GM23338 (cell line): ENCODE data around the gene BANP.

Source experiments
- CREB1 ChIP-seq: fragments of 250-450 bp; sonication (Bioruptor Pico); IDR thresholded peaks from 2 replicates; pipeline ENCODE4 v1.5.0; 2020; ENCODE audit warnings: low read depth, mild to moderate bottlenecking, moderate library complexity
- ETS1 ChIP-seq: IDR thresholded peaks from 2 replicates; pipeline ENCODE4 v1.6.1; 2016; ENCODE audit warnings: antibody characterized with exemption
- EZH2 ChIP-seq: fragments of 200-600 bp; sonication (generic); IDR thresholded peaks from one replicate; pipeline ENCODE4 v1.8.0; 2017; ENCODE audit warnings: antibody characterized with exemption, mild to moderate bottlenecking, low read depth; ENCODE audit not compliant: unreplicated experiment
- EZH2phosphoT487 ChIP-seq: fragments of 200-600 bp; sonication (generic); IDR thresholded peaks from one replicate; pipeline ENCODE4 v1.8.1; 2018; ENCODE audit warnings: antibody characterized with exemption; ENCODE audit not compliant: unreplicated experiment
- JUNB ChIP-seq: IDR thresholded peaks from one replicate; pipeline ENCODE4 v1.6.1; 2016; ENCODE audit warnings: antibody characterized with exemption; ENCODE audit not compliant: unreplicated experiment
- NANOG ChIP-seq: IDR thresholded peaks from 2 replicates; pipeline ENCODE4 v1.6.1; 2016; ENCODE audit warnings: antibody characterized with exemption, borderline replicate concordance
- POLR2AphosphoS5 ChIP-seq: IDR thresholded peaks from 2 replicates; pipeline ENCODE4 v1.6.1; 2016; ENCODE audit warnings: antibody characterized with exemption, low read depth
- REST ChIP-seq: IDR thresholded peaks from one replicate; pipeline ENCODE4 v1.6.1; 2018; ENCODE audit warnings: antibody characterized with exemption; ENCODE audit not compliant: unreplicated experiment
- STAT1 ChIP-seq: IDR thresholded peaks from one replicate; pipeline ENCODE4 v1.6.1; 2016; ENCODE audit warnings: antibody characterized with exemption; ENCODE audit not compliant: unreplicated experiment
- ZNF114 ChIP-seq: fragments of 250-450 bp; sonication (Bioruptor Pico); IDR thresholded peaks from 2 replicates; pipeline ENCODE4 v1.5.0; 2020; ENCODE audit warnings: mild to moderate bottlenecking, moderate library complexity
- ZNF331 ChIP-seq: fragments of 250-450 bp; sonication (Bioruptor Pico); IDR thresholded peaks from 2 replicates; pipeline ENCODE4 v1.5.0; 2020; ENCODE audit warnings: low read depth, mild to moderate bottlenecking, moderate library complexity
- TF ChIP-seq, protein P1 (sequence below), 2 experiments: fragments of 200-600 bp in 1 of 2; sonication (generic) in 1 of 2; conservative IDR thresholded peaks; 2 replicates each; pipeline versions ENCODE4 v1.5.1 to v1.6.1; 2016 to 2017; ENCODE audit warnings: antibody characterized with exemption in 2 of 2, low read depth in 2 of 2, mild to moderate bottlenecking in 2 of 2, moderate library complexity in 1 of 2
- TF ChIP-seq, protein P2 (sequence below): fragments of 250-450 bp; sonication (Bioruptor Pico); IDR thresholded peaks from 2 replicates; pipeline ENCODE4 v1.5.0; 2020; ENCODE audit warnings: mild to moderate bottlenecking, moderate library complexity

GRCh38 chr16:88064011-88064888 is 113.0 kb downstream of the BANP start:
- TF ChIP-seq ZNF331 (CRISPR knock-in tag) (no peak), EZH2 (no peak), REST (no peak), CREB1 (CRISPR knock-in tag) (no peak), ZNF114 (CRISPR knock-in tag) (no peak), NANOG (no peak), POLR2AphosphoS5 (no peak), EZH2phosphoT487 (no peak), STAT1 (no peak), ETS1 (no peak), JUNB (no peak)
- TF ChIP-seq, protein P1, sequence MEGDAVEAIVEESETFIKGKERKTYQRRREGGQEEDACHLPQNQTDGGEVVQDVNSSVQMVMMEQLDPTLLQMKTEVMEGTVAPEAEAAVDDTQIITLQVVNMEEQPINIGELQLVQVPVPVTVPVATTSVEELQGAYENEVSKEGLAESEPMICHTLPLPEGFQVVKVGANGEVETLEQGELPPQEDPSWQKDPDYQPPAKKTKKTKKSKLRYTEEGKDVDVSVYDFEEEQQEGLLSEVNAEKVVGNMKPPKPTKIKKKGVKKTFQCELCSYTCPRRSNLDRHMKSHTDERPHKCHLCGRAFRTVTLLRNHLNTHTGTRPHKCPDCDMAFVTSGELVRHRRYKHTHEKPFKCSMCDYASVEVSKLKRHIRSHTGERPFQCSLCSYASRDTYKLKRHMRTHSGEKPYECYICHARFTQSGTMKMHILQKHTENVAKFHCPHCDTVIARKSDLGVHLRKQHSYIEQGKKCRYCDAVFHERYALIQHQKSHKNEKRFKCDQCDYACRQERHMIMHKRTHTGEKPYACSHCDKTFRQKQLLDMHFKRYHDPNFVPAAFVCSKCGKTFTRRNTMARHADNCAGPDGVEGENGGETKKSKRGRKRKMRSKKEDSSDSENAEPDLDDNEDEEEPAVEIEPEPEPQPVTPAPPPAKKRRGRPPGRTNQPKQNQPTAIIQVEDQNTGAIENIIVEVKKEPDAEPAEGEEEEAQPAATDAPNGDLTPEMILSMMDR (conservative IDR thresholded peaks at IDR 0.05; ENCODE audit: low read depth in 2 of 2), result no peak
- TF ChIP-seq, protein P2, sequence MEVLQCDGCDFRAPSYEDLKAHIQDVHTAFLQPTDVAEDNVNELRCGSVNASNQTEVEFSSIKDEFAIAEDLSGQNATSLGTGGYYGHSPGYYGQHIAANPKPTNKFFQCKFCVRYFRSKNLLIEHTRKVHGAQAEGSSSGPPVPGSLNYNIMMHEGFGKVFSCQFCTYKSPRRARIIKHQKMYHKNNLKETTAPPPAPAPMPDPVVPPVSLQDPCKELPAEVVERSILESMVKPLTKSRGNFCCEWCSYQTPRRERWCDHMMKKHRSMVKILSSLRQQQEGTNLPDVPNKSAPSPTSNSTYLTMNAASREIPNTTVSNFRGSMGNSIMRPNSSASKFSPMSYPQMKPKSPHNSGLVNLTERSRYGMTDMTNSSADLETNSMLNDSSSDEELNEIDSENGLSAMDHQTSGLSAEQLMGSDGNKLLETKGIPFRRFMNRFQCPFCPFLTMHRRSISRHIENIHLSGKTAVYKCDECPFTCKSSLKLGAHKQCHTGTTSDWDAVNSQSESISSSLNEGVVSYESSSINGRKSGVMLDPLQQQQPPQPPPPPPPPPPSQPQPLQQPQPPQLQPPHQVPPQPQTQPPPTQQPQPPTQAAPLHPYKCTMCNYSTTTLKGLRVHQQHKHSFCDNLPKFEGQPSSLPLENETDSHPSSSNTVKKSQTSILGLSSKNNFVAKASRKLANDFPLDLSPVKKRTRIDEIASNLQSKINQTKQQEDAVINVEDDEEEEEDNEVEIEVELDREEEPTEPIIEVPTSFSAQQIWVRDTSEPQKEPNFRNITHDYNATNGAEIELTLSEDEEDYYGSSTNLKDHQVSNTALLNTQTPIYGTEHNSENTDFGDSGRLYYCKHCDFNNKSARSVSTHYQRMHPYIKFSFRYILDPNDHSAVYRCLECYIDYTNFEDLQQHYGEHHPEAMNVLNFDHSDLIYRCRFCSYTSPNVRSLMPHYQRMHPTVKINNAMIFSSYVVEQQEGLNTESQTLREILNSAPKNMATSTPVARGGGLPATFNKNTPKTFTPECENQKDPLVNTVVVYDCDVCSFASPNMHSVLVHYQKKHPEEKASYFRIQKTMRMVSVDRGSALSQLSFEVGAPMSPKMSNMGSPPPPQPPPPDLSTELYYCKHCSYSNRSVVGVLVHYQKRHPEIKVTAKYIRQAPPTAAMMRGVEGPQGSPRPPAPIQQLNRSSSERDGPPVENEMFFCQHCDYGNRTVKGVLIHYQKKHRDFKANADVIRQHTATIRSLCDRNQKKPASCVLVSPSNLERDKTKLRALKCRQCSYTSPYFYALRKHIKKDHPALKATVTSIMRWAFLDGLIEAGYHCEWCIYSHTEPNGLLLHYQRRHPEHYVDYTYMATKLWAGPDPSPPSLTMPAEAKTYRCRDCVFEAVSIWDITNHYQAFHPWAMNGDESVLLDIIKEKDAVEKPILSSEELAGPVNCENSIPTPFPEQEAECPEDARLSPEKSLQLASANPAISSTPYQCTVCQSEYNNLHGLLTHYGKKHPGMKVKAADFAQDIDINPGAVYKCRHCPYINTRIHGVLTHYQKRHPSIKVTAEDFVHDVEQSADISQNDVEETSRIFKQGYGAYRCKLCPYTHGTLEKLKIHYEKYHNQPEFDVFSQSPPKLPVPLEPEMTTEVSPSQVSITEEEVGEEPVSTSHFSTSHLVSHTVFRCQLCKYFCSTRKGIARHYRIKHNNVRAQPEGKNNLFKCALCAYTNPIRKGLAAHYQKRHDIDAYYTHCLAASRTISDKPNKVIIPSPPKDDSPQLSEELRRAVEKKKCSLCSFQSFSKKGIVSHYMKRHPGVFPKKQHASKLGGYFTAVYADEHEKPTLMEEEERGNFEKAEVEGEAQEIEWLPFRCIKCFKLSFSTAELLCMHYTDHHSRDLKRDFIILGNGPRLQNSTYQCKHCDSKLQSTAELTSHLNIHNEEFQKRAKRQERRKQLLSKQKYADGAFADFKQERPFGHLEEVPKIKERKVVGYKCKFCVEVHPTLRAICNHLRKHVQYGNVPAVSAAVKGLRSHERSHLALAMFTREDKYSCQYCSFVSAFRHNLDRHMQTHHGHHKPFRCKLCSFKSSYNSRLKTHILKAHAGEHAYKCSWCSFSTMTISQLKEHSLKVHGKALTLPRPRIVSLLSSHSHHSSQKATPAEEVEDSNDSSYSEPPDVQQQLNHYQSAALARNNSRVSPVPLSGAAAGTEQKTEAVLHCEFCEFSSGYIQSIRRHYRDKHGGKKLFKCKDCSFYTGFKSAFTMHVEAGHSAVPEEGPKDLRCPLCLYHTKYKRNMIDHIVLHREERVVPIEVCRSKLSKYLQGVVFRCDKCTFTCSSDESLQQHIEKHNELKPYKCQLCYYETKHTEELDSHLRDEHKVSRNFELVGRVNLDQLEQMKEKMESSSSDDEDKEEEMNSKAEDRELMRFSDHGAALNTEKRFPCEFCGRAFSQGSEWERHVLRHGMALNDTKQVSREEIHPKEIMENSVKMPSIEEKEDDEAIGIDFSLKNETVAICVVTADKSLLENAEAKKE, result no peak
